SK-N-MC (cell line): ENCODE measurements around the gene PHF3.

ENCODE experiments used
- EZH2 ChIP-seq: fragments of 200-600 bp; sonication (generic); IDR thresholded peaks from one replicate; pipeline ENCODE4 v1.6.1; 2017; ENCODE audit warnings: antibody characterized with exemption
- FOXP2 ChIP-seq: optimal IDR thresholded peaks from 2 replicates; pipeline ENCODE3; 2011; ENCODE audit warnings: mild to moderate bottlenecking, moderate library complexity; ENCODE audit not compliant: insufficient read depth; ENCODE audit errors: extremely low read length, control extremely low read depth
- POLR2AphosphoS5 ChIP-seq: IDR thresholded peaks from 2 replicates; pipeline ENCODE4 v1.6.1; 2012; ENCODE audit warnings: mild to moderate bottlenecking, low read depth, low read length, borderline replicate concordance

GRCh38 chr6:63708631-63709030 lies 73.0 kb downstream of the PHF3 start:
- TF ChIP-seq EZH2 = no peak
- TF ChIP-seq POLR2AphosphoS5 = no peak
- no peak for TF ChIP-seq FOXP2
